OCI-LY7 (cell line): Measurements from ENCODE around the gene ACSM2B. TPM values are rescaled to one million over a fixed set of nuclear protein-coding genes. Genes with fewer than 3 reads are reported as not detected.
"Not testable (repeated sequence)": the region's sequence is repeated elsewhere in the genome, so short reads cannot be mapped to it uniquely, and the experiment has no call there.

ENCODE experiments used
- BruUV-seq: library from RNA; stranded (reverse); fragments of 400-500 nt; replicated peaks from 2 replicates; lab custom pipeline; 2021; lab: Mats Ljungman, UMichigan
- CTCF ChIA-PET: fragments of 300-600 bp; sonication (Branson Sonifier 250); formaldehyde crosslinking; loops from one replicate; lab custom pipeline; 2022; ENCODE audit warnings: antibody characterized with exemption; ENCODE audit not compliant: unreplicated experiment; lab: Charles Lee
- POLR2A ChIA-PET: fragments of 300-600 bp; sonication (Branson Sonifier 250); formaldehyde crosslinking; loops from one replicate; lab custom pipeline; 2022; ENCODE audit warnings: antibody characterized with exemption; lab: Charles Lee
- DNase-seq: peaks from one replicate; pipeline ENCODE4 v3.0.0-alpha.2; 2015; ENCODE audit warnings: low spot score
- H2AFZ ChIP-seq: fragments of 200-600 bp; sonication (generic), shearing (Covaris generic); 2 replicates; pipeline ENCODE4 v1.6.1; 2014; ENCODE audit warnings: mild to moderate bottlenecking, antibody characterized with exemption, low read length, moderate library complexity
- H3K27ac ChIP-seq: fragments of 200-600 bp; sonication (generic); 2 replicates; pipeline ENCODE4 v1.5.1; 2014; ENCODE audit warnings: mixed run types, low read depth, mild to moderate bottlenecking, moderate library complexity, low read length, inconsistent platforms; ENCODE audit not compliant: poor library complexity, severe bottlenecking
- H3K36me3 ChIP-seq: fragments of 200-600 bp; sonication (generic); 2 replicates; pipeline ENCODE4 v1.6.1; 2014; ENCODE audit warnings: mild to moderate bottlenecking, antibody characterized with exemption, low read length, moderate library complexity, mixed read lengths; ENCODE audit not compliant: insufficient read depth
- H3K4me1 ChIP-seq: fragments of 200-600 bp; sonication (generic); 2 replicates; pipeline ENCODE4 v1.5.1; 2014; ENCODE audit warnings: mild to moderate bottlenecking, low read length; ENCODE audit not compliant: insufficient read depth, poor library complexity, severe bottlenecking
- H3K4me2 ChIP-seq: fragments of 200-600 bp; sonication (generic); 2 replicates; pipeline ENCODE4 v1.6.1; 2014; ENCODE audit warnings: mild to moderate bottlenecking, low read length
- H3K4me3 ChIP-seq: fragments of 200-600 bp; sonication (generic); 2 replicates; pipeline ENCODE4 v1.5.1; 2014; ENCODE audit warnings: mild to moderate bottlenecking, low read depth, low read length; ENCODE audit not compliant: poor library complexity, severe bottlenecking
- H3K79me2 ChIP-seq: fragments of 200-600 bp; sonication (generic); 2 replicates; pipeline ENCODE4 v1.6.1; 2016; ENCODE audit warnings: low read depth, mild to moderate bottlenecking, low read length, moderate library complexity, mixed read lengths; ENCODE audit not compliant: insufficient read depth
- H3K9me2 ChIP-seq: fragments of 200-600 bp; sonication (generic); 2 replicates; pipeline ENCODE4 v1.6.1; 2016; ENCODE audit warnings: mild to moderate bottlenecking, low read length, mixed read lengths; ENCODE audit not compliant: insufficient read depth
- H3K9me3 ChIP-seq: fragments of 200-600 bp; sonication (generic); 2 replicates; pipeline ENCODE4 v1.6.1; 2014; ENCODE audit warnings: mild to moderate bottlenecking, mixed run types, low read length, mixed read lengths
- H4K20me1 ChIP-seq: fragments of 200-600 bp; sonication (generic); 2 replicates; pipeline ENCODE4 v1.6.1; 2014; ENCODE audit warnings: mild to moderate bottlenecking, antibody characterized with exemption, low read length, moderate library complexity, mixed read lengths; ENCODE audit not compliant: insufficient read depth
- intact Hi-C: fragments of 100-400 bp; cut with micrococcal nuclease; formaldehyde crosslinking; loops from one replicate; pipeline ENCODE4 v1.10.0; 2022; ENCODE audit not compliant: unreplicated experiment
- total RNA-seq, 2 experiments: library from RNA; depleted of rRNA in 1 of 2; stranded (reverse); fragments of >200 nt in 1 of 2; shearing (Covaris generic) in 1 of 2; gene quantifications; 2 replicates each; pipeline ENCODE4 v1.2.3, GENCODE V29; 2014 to 2022

ACSM2B gene
- total RNA-seq, 2 experiments from 2014 or later: not detected

DNA sequence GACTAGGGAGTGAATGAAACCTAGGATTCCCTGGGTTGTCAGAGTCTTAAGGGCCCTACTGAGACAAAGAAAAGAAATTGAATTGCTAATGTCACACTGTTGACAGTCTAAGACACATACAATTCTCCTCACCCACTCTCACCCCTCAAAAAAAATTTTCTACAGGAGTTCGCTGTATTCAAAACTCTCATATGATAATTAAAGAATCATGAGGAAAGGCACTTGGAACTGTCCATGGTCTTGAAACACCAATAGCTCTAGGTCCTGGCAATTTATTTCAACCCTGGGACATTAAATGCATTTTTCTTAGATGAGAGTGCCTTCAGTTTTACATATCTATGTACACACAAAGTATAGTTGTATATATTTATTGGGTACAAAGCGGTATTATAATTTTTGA lies 20.5 kb downstream of the ACSM2B start:
- H3K36me3 ChIP-seq, H2AFZ ChIP-seq, H3K4me2 ChIP-seq, BruUV-seq, H3K4me1 ChIP-seq, POLR2A ChIA-PET, H3K27ac ChIP-seq, H3K9me3 ChIP-seq, CTCF ChIA-PET, H3K79me2 ChIP-seq, H3K4me3 ChIP-seq, H4K20me1 ChIP-seq, DNase-seq, intact Hi-C loops, H3K9me2 ChIP-seq: not testable (repeated sequence)

DNA sequence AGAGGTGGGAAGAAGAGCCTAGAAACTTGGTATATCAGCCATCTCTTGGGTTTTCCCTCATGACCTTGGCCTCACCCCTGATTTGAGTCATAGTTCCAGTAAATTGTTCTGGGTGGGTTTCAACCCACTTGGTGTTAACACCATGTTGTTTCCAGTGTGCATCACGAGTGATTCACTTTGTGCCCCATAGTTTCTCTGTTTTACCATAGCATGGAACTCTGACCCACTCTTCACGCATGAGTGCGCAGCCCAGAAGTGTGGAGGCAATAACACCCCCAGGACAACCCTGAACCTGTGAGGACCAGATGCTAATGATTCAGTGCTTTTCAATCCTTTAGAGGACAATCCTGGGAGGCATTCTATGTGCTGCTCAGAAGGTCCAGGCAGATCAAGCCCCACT lies 21.5 kb downstream of the ACSM2B start:
- H3K9me3 ChIP-seq, BruUV-seq, H3K79me2 ChIP-seq, POLR2A ChIA-PET, CTCF ChIA-PET, H3K27ac ChIP-seq, H2AFZ ChIP-seq, H3K4me1 ChIP-seq, DNase-seq, intact Hi-C loops, H3K4me3 ChIP-seq, H4K20me1 ChIP-seq, H3K9me2 ChIP-seq, H3K36me3 ChIP-seq, H3K4me2 ChIP-seq: not testable (repeated sequence)

GRCh38 chr16:20553493-20553892 lies 22.7 kb downstream of the ACSM2B start:
- H3K4me3 ChIP-seq, POLR2A ChIA-PET, H3K4me2 ChIP-seq, CTCF ChIA-PET, DNase-seq, H3K36me3 ChIP-seq, H3K9me3 ChIP-seq, intact Hi-C loops, H3K9me2 ChIP-seq, H2AFZ ChIP-seq, H3K27ac ChIP-seq, H3K79me2 ChIP-seq, BruUV-seq, H3K4me1 ChIP-seq, H4K20me1 ChIP-seq: not testable (repeated sequence)

GRCh38 chr16:20546951-20547350 lies 29.2 kb downstream of the ACSM2B start:
- H3K9me2 ChIP-seq, H3K79me2 ChIP-seq, H2AFZ ChIP-seq, H4K20me1 ChIP-seq, intact Hi-C loops, DNase-seq, BruUV-seq, H3K36me3 ChIP-seq, H3K9me3 ChIP-seq, POLR2A ChIA-PET, H3K27ac ChIP-seq, H3K4me1 ChIP-seq, H3K4me2 ChIP-seq, H3K4me3 ChIP-seq, CTCF ChIA-PET: not testable (repeated sequence)

- POLR2A ChIA-PET, H4K20me1 ChIP-seq, H3K79me2 ChIP-seq, BruUV-seq, CTCF ChIA-PET, intact Hi-C loops, H3K9me2 ChIP-seq, H3K27ac ChIP-seq, H3K4me1 ChIP-seq, DNase-seq, H3K4me2 ChIP-seq, H2AFZ ChIP-seq, H3K9me3 ChIP-seq, H3K4me3 ChIP-seq, H3K36me3 ChIP-seq: not testable (repeated sequence)
Observed at GRCh38 chr16:20546278-20546853, 29.8 kb downstream of the ACSM2B start.

- POLR2A ChIA-PET, CTCF ChIA-PET, H4K20me1 ChIP-seq: not testable (repeated sequence)
Observed at GRCh38 chr16:20540603-20541316, 35.4 kb downstream of the ACSM2B start.

More at GRCh38 chr16:20540603-20541316, 35.4 kb downstream of the ACSM2B start:
- H3K27ac ChIP-seq, intact Hi-C loops, BruUV-seq, H3K4me2 ChIP-seq, H3K9me3 ChIP-seq, H3K9me2 ChIP-seq, H2AFZ ChIP-seq, H3K4me3 ChIP-seq, H3K79me2 ChIP-seq, H3K4me1 ChIP-seq, H3K36me3 ChIP-seq, DNase-seq: not testable (repeated sequence)
